ENCODE results near the gene SPECC1. TPM values are rescaled to one million over a fixed set of nuclear protein-coding genes. Genes with fewer than 3 reads are reported as not detected.

Gene SPECC1
- total and polyA plus RNA-seq, 2 of the 4 experiments (the other 2 are of a cell fraction), result 16.9 to 26.2 TPM

GRCh38 chr17:20145567-20145966, 136.4 kb downstream of the SPECC1 start:
- no peak overlapping the region for H2BK120ac ChIP-seq (ENCODE audit: low read depth, low read length)
- no peak overlapping the region for H3K56ac ChIP-seq (ENCODE audit: extremely low read depth, insufficient read depth, low read length)
- ChIA-PET CTCF (no interaction called here), POLR2A (ENCODE audit: unreplicated experiment) (no interaction called here)
- H3K4me2 ChIP-seq (ENCODE audit: low read depth, low read length), result no peak overlapping the region
- H3K4me3 ChIP-seq (ENCODE audit: insufficient read depth, low read depth, low read length), result no peak overlapping the region
- intact Hi-C loops (cut with micrococcal nuclease), result no loop called here
- no peak overlapping the region for H4K5ac ChIP-seq (ENCODE audit: low read depth, low read length)
- H3K18ac ChIP-seq (ENCODE audit: low read depth, low read length), result no peak overlapping the region
- no peak for ATAC-seq (ENCODE audit: low read depth)
- H3K79me1 ChIP-seq (ENCODE audit: low read depth in 1 of 2, low read length in 2 of 2), result no peaks in the 10 kb centered on the region
- H2BK20ac ChIP-seq (ENCODE audit: low read depth, low read length), result no peak overlapping the region
- BruUV-seq (replicated peaks), result no TSS peak
- no peak for TF ChIP-seq MAZ (IDR thresholded peaks at IDR 0.05; ENCODE audit: borderline replicate concordance, low read depth, low read length)
- no peak for TF ChIP-seq CTCF (conservative IDR thresholded peaks at IDR 0.05; ENCODE audit: low read depth, low read length)
- TF ChIP-seq RCOR1 (IDR thresholded peaks at IDR 0.05; ENCODE audit: insufficient replicate concordance, low read length), result no peak
- TF ChIP-seq CEBPB (IDR thresholded peaks at IDR 0.05; ENCODE audit: low read depth, low read length), result no peak
- no peak for TF ChIP-seq SMC3 (IDR thresholded peaks at IDR 0.05; ENCODE audit: low read depth, low read length)
- no peak for TF ChIP-seq NFE2L2 (IDR thresholded peaks at IDR 0.05; ENCODE audit: low read depth, low read length)
- no peaks in the 10 kb centered on the region for H3K9me1 ChIP-seq (ENCODE audit: insufficient read depth, low read length)
- dilution Hi-C loops (cut with HindIII; ENCODE audit: low sequenced_read_pairs, unreplicated experiment), result no loop called here
- no peak overlapping the region; the same call in 1 of the 2 replicates for H2AK5ac ChIP-seq (ENCODE audit: low read depth, low read length)
- H2BK5ac ChIP-seq (ENCODE audit: low read depth, low read length, poor library complexity, severe bottlenecking), result no peak overlapping the region
- 0 out of 2 replicates have a peak, but pooled peaks cover 2% of the 10 kb centered on the region for H3K9me3 ChIP-seq (ENCODE audit: control insufficient read depth, insufficient read depth, low read length)
- no peak overlapping the region for H2AK9ac ChIP-seq (replicated peaks; ENCODE audit: low read depth, low read length, poor library complexity)
- H3K9ac ChIP-seq (ENCODE audit: low read depth, low read length), result no peak overlapping the region
- no peaks in the 10 kb centered on the region for H3K36me3 ChIP-seq (ENCODE audit: control insufficient read depth, insufficient read depth, low read length)
- no peak overlapping the region for H3K14ac ChIP-seq (replicated peaks; ENCODE audit: low read depth, low read length)
- no peaks in the 10 kb centered on the region; the same call in 1 of the 2 replicates for H3K4me1 ChIP-seq (ENCODE audit: control insufficient read depth, insufficient read depth, low read length)
- H4K91ac ChIP-seq (ENCODE audit: insufficient read depth, low read depth, low read length), result no peak overlapping the region
- in situ Hi-C loops (cut with MboI; ENCODE audit: low sequenced_read_pairs), result no loop called here
- WGBS, 2 experiments (ENCODE audit: extremely low coverage in 2 of 2, insufficient read length in 1 of 2), result no CpG with 5 or more reads among the region's 1 CpG
- no peak overlapping the region for H2AFZ ChIP-seq (replicated peaks; ENCODE audit: low read length, poor library complexity)
- no peak for DNase-seq
- H3K4ac ChIP-seq (ENCODE audit: low read depth, low read length), result no peak overlapping the region
- no peak overlapping the region for H2BK15ac ChIP-seq (ENCODE audit: low read depth, low read length)
- no peak overlapping the region for H3K27ac ChIP-seq (ENCODE audit: insufficient read depth, low read length)
- H3K27me3 ChIP-seq (ENCODE audit: control insufficient read depth, insufficient read depth, low read length), result no peaks in the 10 kb centered on the region
- no peaks in the 10 kb centered on the region for H4K20me1 ChIP-seq (ENCODE audit: insufficient read depth, low read length)
- H4K8ac ChIP-seq (ENCODE audit: low read depth in 2 of 2, low read length in 2 of 2), result no peak overlapping the region
- H3K23ac ChIP-seq (ENCODE audit: low read depth, low read length), result no peak overlapping the region

All from IMR-90 (cell line).